OCI-LY1 (cell line): ENCODE data around the gene AADAT.

Experiments used
- CTCF ChIP-seq: fragments of 200-600 bp; sonication (generic), shearing (Covaris generic); IDR thresholded peaks from 2 replicates; pipeline ENCODE4 v1.5.1; 2017; ENCODE audit warnings: mild to moderate bottlenecking, antibody characterized with exemption, low read length, moderate library complexity, mixed read lengths
- EZH2 ChIP-seq: fragments of 200-600 bp; sonication (generic), shearing (Covaris generic); IDR thresholded peaks from 2 replicates; pipeline ENCODE4 v1.8.0; 2017; ENCODE audit warnings: borderline replicate concordance, mixed run types, mild to moderate bottlenecking, antibody characterized with exemption, low read length, moderate library complexity, mixed read lengths

GRCh38 chr4:170110285-170110672 is 20.5 kb upstream of the AADAT start:
- TF ChIP-seq CTCF (no peak), EZH2 (no peak)
